GM18907 (cell line): ENCODE data around the gene VAPA.
"Not testable (repeated sequence)": the region's sequence is repeated elsewhere in the genome, so short reads cannot be mapped to it uniquely, and the experiment has no call there.

Source experiments
- ATAC-seq: cut with Tn5 transposase; IDR thresholded peaks from one replicate; pipeline ENCODE4 v1.9.1; 2021; ENCODE audit warnings: mild to moderate bottlenecking, moderate library complexity; ENCODE audit not compliant: unreplicated experiment

VAPA gene

GRCh38 chr18:9912285-9912684 is 1.5 kb upstream of the VAPA start:
- not testable (repeated sequence) for ATAC-seq

- ATAC-seq = peak; percentile 0
Observed at GRCh38 chr18:9913151-9913525, 678 bp upstream of the VAPA start.

- ATAC-seq = peak; percentile 34
Observed at GRCh38 chr18:9914334-9914583, 443 bp downstream of the VAPA start.

GRCh38 chr18:9914584-9915290 is 921 bp downstream of the VAPA start:
- ATAC-seq = peak; percentile 38

GRCh38 chr18:9915291-9916076 is 1.7 kb downstream of the VAPA start:
- no peak for ATAC-seq

GRCh38 chr18:9916077-9916639 is 2.3 kb downstream of the VAPA start:
- ATAC-seq = no peak

GRCh38 chr18:9916808-9917207 is 3.0 kb downstream of the VAPA start:
- no peak for ATAC-seq

GRCh38 chr18:9918016-9918680 is 4.3 kb downstream of the VAPA start:
- ATAC-seq = no peak

GRCh38 chr18:9919564-9920232 is 5.9 kb downstream of the VAPA start:
- no peak for ATAC-seq

- ATAC-seq = no peak
Observed at GRCh38 chr18:9922592-9923311, 8.9 kb downstream of the VAPA start.

GRCh38 chr18:9924371-9924943 is 10.6 kb downstream of the VAPA start:
- ATAC-seq = no peak

GRCh38 chr18:9925369-9925768 is 11.6 kb downstream of the VAPA start:
- no peak for ATAC-seq

GRCh38 chr18:9925795-9926194 is 12.0 kb downstream of the VAPA start:
- no peak for ATAC-seq

- ATAC-seq = no peak
Observed at GRCh38 chr18:9926223-9926894, 12.5 kb downstream of the VAPA start.

- ATAC-seq = no peak
Observed at GRCh38 chr18:9926977-9927376, 13.2 kb downstream of the VAPA start.

GRCh38 chr18:9927392-9928063 is 13.7 kb downstream of the VAPA start:
- ATAC-seq = no peak

- ATAC-seq = no peak
Observed at GRCh38 chr18:9928646-9929259, 14.9 kb downstream of the VAPA start.

- ATAC-seq = no peak
Observed at GRCh38 chr18:9930299-9930884, 16.6 kb downstream of the VAPA start.
